ENCODE results near the gene MAP6. TPM values are rescaled to one million over a fixed set of nuclear protein-coding genes. Genes with fewer than 3 reads are reported as not detected.

Gene MAP6
- total RNA-seq, 4 donors from 2014 or later, result 7.9 to 22.1 (median 14.4) TPM

- Histone ChIP-seq H3K27me3 (no peaks in the 10 kb centered on the region), H3K4me1 (no peaks in the 10 kb centered on the region), H3K36me3 (no peaks in the 10 kb centered on the region), H3K4me3 (no peak overlapping the region), H3K27ac (no peak overlapping the region), H3K9me3 (no peaks in the 10 kb centered on the region)
- intact Hi-C loops (cut with DNase I; ENCODE audit: low total_unique reads), result no loop called here
- TF ChIP-seq POLR2A (IDR thresholded peaks at IDR 0.05), result no peak
- no peak for TF ChIP-seq CTCF (IDR thresholded peaks at IDR 0.05)
- DNase-seq, result no peak
These were observed 69.9 kb downstream of the MAP6 start for GRCh38 chr11:75598900-75599299.

GRCh38 chr11:75598264-75598663 is 70.6 kb downstream of the MAP6 start:
- Histone ChIP-seq H3K27ac (no peak overlapping the region), H3K4me3 (no peak overlapping the region), H3K36me3 (no peaks in the 10 kb centered on the region), H3K4me1 (no peaks in the 10 kb centered on the region), H3K9me3 (no peaks in the 10 kb centered on the region), H3K27me3 (no peaks in the 10 kb centered on the region)
- TF ChIP-seq CTCF (IDR thresholded peaks at IDR 0.05) (no peak), POLR2A (IDR thresholded peaks at IDR 0.05) (no peak)
- DNase-seq, result no peak
- intact Hi-C loops (cut with DNase I; ENCODE audit: low total_unique reads), result no loop called here

- Histone ChIP-seq H3K27ac (no peak overlapping the region), H3K9me3 (no peaks in the 10 kb centered on the region), H3K27me3 (no peaks in the 10 kb centered on the region), H3K4me1 (no peaks in the 10 kb centered on the region), H3K4me3 (no peak overlapping the region), H3K36me3 (no peaks in the 10 kb centered on the region)
- intact Hi-C loops (cut with DNase I; ENCODE audit: low total_unique reads), result no loop called here
- no peak for TF ChIP-seq CTCF (IDR thresholded peaks at IDR 0.05)
- no peak for TF ChIP-seq POLR2A (IDR thresholded peaks at IDR 0.05)
- no peak for DNase-seq
These were observed 71.2 kb downstream of the MAP6 start for GRCh38 chr11:75597636-75598035.

GRCh38 chr11:75596914-75597313 is 71.9 kb downstream of the MAP6 start:
- H3K4me3 ChIP-seq, result no peak overlapping the region
- H3K36me3 ChIP-seq, result no peaks in the 10 kb centered on the region
- H3K4me1 ChIP-seq, result no peaks in the 10 kb centered on the region
- no peak overlapping the region for H3K27ac ChIP-seq
- H3K27me3 ChIP-seq, result no peaks in the 10 kb centered on the region
- DNase-seq, result no peak
- TF ChIP-seq CTCF (IDR thresholded peaks at IDR 0.05), result no peak
- no peak for TF ChIP-seq POLR2A (IDR thresholded peaks at IDR 0.05)
- intact Hi-C loops (cut with DNase I; ENCODE audit: low total_unique reads), result no loop called here
- H3K9me3 ChIP-seq, result no peaks in the 10 kb centered on the region

- H3K4me3 ChIP-seq, result no peak overlapping the region
- DNase-seq, result no peak
- no peaks in the 10 kb centered on the region for H3K27me3 ChIP-seq
- intact Hi-C loops (cut with DNase I; ENCODE audit: low total_unique reads), result no loop called here
- H3K27ac ChIP-seq, result no peak overlapping the region
- no peaks in the 10 kb centered on the region for H3K36me3 ChIP-seq
- no peaks in the 10 kb centered on the region for H3K9me3 ChIP-seq
- TF ChIP-seq CTCF (IDR thresholded peaks at IDR 0.05), result no peak
- no peaks in the 10 kb centered on the region for H3K4me1 ChIP-seq
These were observed 73.4 kb downstream of the MAP6 start for GRCh38 chr11:75595429-75595828.
